K562 (cell line): Measurements from ENCODE around the gene DMRT2. TPM values are rescaled to one million over a fixed set of nuclear protein-coding genes. Genes with fewer than 3 reads are reported as not detected.

Source experiments
- ATAC-seq: fragments of 200-7000 bp; cut with Tn5 transposase; 3 replicates; pipeline ENCODE4 v1.9.1; 2020; ENCODE audit warnings: moderate library complexity
- BruUV-seq: library from RNA; stranded (reverse); fragments of 400-500 nt; replicated peaks from 2 replicates; lab custom pipeline; 2021; lab: Mats Ljungman, UMichigan
- CTCF ChIA-PET: fragments of 300-600 bp; formaldehyde crosslinking; extraction: SDS; loops from one replicate; lab custom pipeline; 2021; ENCODE audit warnings: low intra/inter-chr PET ratio; lab: Yijun Ruan, JAX
- POLR2A ChIA-PET: fragments of 300-600, 350-650 bp; sonication (Branson Sonifier 250); formaldehyde crosslinking; extraction: SDS; loops from one replicate; lab custom pipeline; 2021; ENCODE audit warnings: antibody characterized with exemption, inconsistent platforms; lab: Yijun Ruan, JAX
- DNase-seq, 4 experiments: peaks; one replicate each; pipeline versions ENCODE4 v3.0.0 to v3.0.0-alpha.2; 2011 to 2018; ENCODE audit warnings: low spot score in 3 of 4, mixed read lengths in 3 of 4; ENCODE audit errors: extremely low read depth in 1 of 4
- FAIRE-seq: peaks from 2 replicates; lab custom pipeline; 2011; peaks lifted over from hg19 to GRCh38; lab: Jason Lieb, UNC
- H2AFZ ChIP-seq: 2 replicates; pipeline ENCODE4 v1.6.0; 2011; ENCODE audit warnings: low read depth, low read length, control low read depth, inconsistent platforms
- H3K27ac ChIP-seq: fragments of 200-600 bp; 3 replicates; pipeline ENCODE4 v1.8.0; 2011; ENCODE audit warnings: low read depth, mild to moderate bottlenecking, control low read depth, inconsistent platforms, low read length, moderate library complexity, mixed read lengths; ENCODE audit errors: extremely low read depth
- H3K27me3 ChIP-seq, 2 experiments: fragments of 300-600 bp in 1 of 2; 2 replicates in 1 of 2; 3 replicates in 1 of 2; pipeline versions ENCODE4 v1.6.0 to v1.8.0; 2011; ENCODE audit warnings: inconsistent platforms in 2 of 2, low read length in 2 of 2, mild to moderate bottlenecking in 1 of 2, mixed read lengths in 1 of 2, moderate library complexity in 1 of 2; ENCODE audit not compliant: control insufficient read depth in 2 of 2, insufficient read depth in 2 of 2
- H3K36me3 ChIP-seq: fragments of 300-600 bp; 3 replicates; pipeline ENCODE4 v1.8.0; 2011; ENCODE audit warnings: mild to moderate bottlenecking, low read length, inconsistent platforms; ENCODE audit not compliant: control insufficient read depth, insufficient read depth
- H3K4me1 ChIP-seq, 2 experiments: fragments of 200-600 bp in 1 of 2; replicated peaks in 1 of 2; 2 replicates in 1 of 2; 3 replicates in 1 of 2; pipeline versions ENCODE4 v1.5.1 to v1.8.0; 2011; ENCODE audit warnings: inconsistent platforms in 2 of 2, low read length in 2 of 2, mild to moderate bottlenecking in 1 of 2, mixed read lengths in 1 of 2, moderate library complexity in 1 of 2; ENCODE audit not compliant: control insufficient read depth in 2 of 2, insufficient read depth in 2 of 2
- H3K4me2 ChIP-seq: 2 replicates; pipeline ENCODE4 v1.6.1; 2011; ENCODE audit warnings: low read length, control low read depth, inconsistent platforms, mixed read lengths; ENCODE audit not compliant: insufficient read depth
- H3K4me3 ChIP-seq: fragments of 200-600 bp; sonication (generic), shearing (Covaris generic); 2 replicates; pipeline ENCODE4 v1.5.1; 2016; ENCODE audit warnings: control low read depth, inconsistent platforms
- H3K79me2 ChIP-seq: fragments of 200-600 bp; 3 replicates; pipeline ENCODE4 v1.8.0; 2011; ENCODE audit warnings: low read length, inconsistent platforms; ENCODE audit not compliant: control insufficient read depth, insufficient read depth
- H3K9ac ChIP-seq, 2 experiments: 2 replicates each; pipeline versions ENCODE4 v1.6.0 to v1.6.1; 2011; ENCODE audit warnings: low read depth in 2 of 2, low read length in 2 of 2, control low read depth in 1 of 2, inconsistent platforms in 1 of 2, mild to moderate bottlenecking in 1 of 2, mixed read lengths in 1 of 2; ENCODE audit not compliant: insufficient read depth in 1 of 2
- H3K9me1 ChIP-seq: one replicate; pipeline ENCODE4 v1.6.0; 2011; ENCODE audit warnings: inconsistent platforms, mild to moderate bottlenecking, low read length, moderate library complexity; ENCODE audit not compliant: control insufficient read depth, insufficient read depth
- H3K9me3 ChIP-seq: replicated peaks from 2 replicates; pipeline ENCODE4 v1.5.1; 2011; ENCODE audit warnings: low read depth, low read length, inconsistent platforms; ENCODE audit not compliant: control insufficient read depth, insufficient read depth
- H4K20me1 ChIP-seq: replicated peaks from 2 replicates; pipeline ENCODE4 v1.6.1; 2011; ENCODE audit warnings: low read length, inconsistent platforms, mixed read lengths; ENCODE audit not compliant: control insufficient read depth, insufficient read depth
- ARNT ChIP-seq, 2 experiments: fragments of 450-650 bp; IDR thresholded peaks; 2 replicates each; pipeline ENCODE4 v1.6.1; 2016; ENCODE audit warnings: mild to moderate bottlenecking in 1 of 2
- EHMT2 ChIP-seq: fragments of 450-650 bp; IDR thresholded peaks from 2 replicates; pipeline ENCODE4 v1.6.1; 2018; ENCODE audit warnings: antibody characterized with exemption
- ETS2 ChIP-seq: IDR thresholded peaks from 2 replicates; pipeline ENCODE4 v1.6.1; 2016; ENCODE audit warnings: borderline replicate concordance, missing genetic modification characterization, mild to moderate bottlenecking, moderate library complexity, missing compliant biosample characterization; ENCODE audit not compliant: poor library complexity, severe bottlenecking
- GATA2 ChIP-seq: sonication (generic); formaldehyde crosslinking; IDR thresholded peaks from 2 replicates; pipeline ENCODE4 v1.4.0; 2020; ENCODE audit warnings: mild to moderate bottlenecking, missing genetic modification reagents
- MEF2D ChIP-seq: conservative IDR thresholded peaks from 2 replicates; pipeline ENCODE4 v1.6.1; 2016; ENCODE audit warnings: low read depth, missing genetic modification characterization, missing compliant biosample characterization
- TEAD4 ChIP-seq, 2 experiments: sonication (generic) in 1 of 2; formaldehyde crosslinking in 1 of 2; IDR thresholded peaks; 2 replicates each; pipeline versions ENCODE4 v1.6.1 to v1.8.0; 2012 to 2022; ENCODE audit warnings: borderline replicate concordance in 1 of 2, inconsistent platforms in 1 of 2, low read length in 1 of 2, mild to moderate bottlenecking in 1 of 2, missing genetic modification reagents in 1 of 2
- WGBS: fragments of 100-300 bp; shearing (Covaris generic); methylation state at CpG from one replicate; pipeline ENCODE4 v1.1.6; 2016; ENCODE audit warnings: low coverage, mixed read lengths; ENCODE audit not compliant: insufficient coverage; ENCODE audit errors: missing lambda C conversion rate; 5-methylcytosine and 5-hydroxymethylcytosine counted together
- in situ Hi-C: fragments of 300-500 bp; cut with MboI; formaldehyde crosslinking; loops from 4 replicates; pipeline ENCODE4 v1.15.0; 2018; ENCODE audit warnings: inconsistent platforms, mixed read lengths
- intact Hi-C: fragments of 100-400 bp; cut with micrococcal nuclease; formaldehyde crosslinking; loops from 2 replicates; pipeline ENCODE4 v1.14.2; 2022
- polyA plus RNA-seq, 8 experiments: library from polyadenylated mRNA; depleted of rRNA in 4 of 8; stranded (reverse) in 5 of 8; unstranded in 3 of 8; fragments of >200 nt; fragmentation: Nextera tagmentation in 2 of 8; fragmentation: Illumina TruSeq in 1 of 8; extraction: Ambion mirVana in 2 of 8; extraction: Trizol in 1 of 8; gene quantifications; 2 replicates each; pipeline versions ENCODE4 v1.2.1 to v1.2.3, GENCODE V29; 2011 to 2014; ENCODE audit warnings: inconsistent platforms in 1 of 8, missing spikeins in 1 of 8
- total RNA-seq, 7 experiments: library from RNA; depleted of rRNA in 6 of 7; stranded (reverse); fragments of >200 nt in 6 of 7; fragmentation: Illumina TruSeq in 2 of 7; extraction: Trizol in 2 of 7; gene quantifications; 2 replicates each; pipeline versions ENCODE4 v1.2.1 to v1.2.3, GENCODE V29; 2011 to 2021; ENCODE audit warnings: low replicate concordance in 1 of 7
- TF ChIP-seq, protein P1 (sequence below): sonication (generic); formaldehyde crosslinking; IDR thresholded peaks from 2 replicates; pipeline ENCODE4 v1.8.0; 2023; ENCODE audit warnings: mild to moderate bottlenecking, missing genetic modification reagents

Gene DMRT2
- total and polyA plus RNA-seq, 9 of the 15 experiments (the other 6 are each of a cell fraction or from before 2014, with no cell fraction given) = not detected

DNA sequence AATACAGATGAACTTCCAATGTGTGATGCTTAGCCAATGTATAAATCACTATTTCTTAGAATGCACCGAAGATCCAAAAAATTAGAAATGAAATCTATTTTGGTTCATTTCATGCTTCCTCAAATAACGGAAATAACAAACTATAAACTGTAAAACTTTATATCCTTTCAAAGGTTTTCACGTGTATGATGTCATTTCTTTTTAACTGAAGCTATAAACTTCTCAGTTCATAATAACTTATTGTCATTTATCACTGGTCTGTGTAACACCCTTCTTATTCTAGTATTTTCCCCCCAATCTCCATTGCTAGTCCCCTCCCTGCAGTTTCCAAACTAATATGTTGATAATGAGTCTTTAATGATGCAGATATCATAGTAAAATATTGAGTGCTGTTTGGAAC lies 36.4 kb downstream of the DMRT2 start:
- Histone ChIP-seq H3K9ac (no peak overlapping the region), H3K36me3 (no peaks in the 10 kb centered on the region), H3K9me3 (no peaks in the 10 kb centered on the region), H4K20me1 (no peaks in the 10 kb centered on the region), H3K4me1 (no peaks in the 10 kb centered on the region), H3K27me3 (no peaks in the 10 kb centered on the region), H3K27ac (no peak overlapping the region), H3K79me2 (no peaks in the 10 kb centered on the region), H2AFZ (no peak overlapping the region), H3K4me3 (no peak overlapping the region), H3K4me2 (no peak overlapping the region), H3K9me1 (no peaks in the 10 kb centered on the region)
- WGBS = 0% methylated on average over 3 of the region's 3 CpGs
- BruUV-seq = no TSS peak
- FAIRE-seq (no peak), DNase-seq (no peak), ATAC-seq (no peak)
- TF ChIP-seq ETS2 (tag) = no peak
- ChIA-PET POLR2A (no interaction called here), CTCF (no interaction called here)
- intact Hi-C loops (no loop called here), in situ Hi-C loops (no loop called here)

DNA sequence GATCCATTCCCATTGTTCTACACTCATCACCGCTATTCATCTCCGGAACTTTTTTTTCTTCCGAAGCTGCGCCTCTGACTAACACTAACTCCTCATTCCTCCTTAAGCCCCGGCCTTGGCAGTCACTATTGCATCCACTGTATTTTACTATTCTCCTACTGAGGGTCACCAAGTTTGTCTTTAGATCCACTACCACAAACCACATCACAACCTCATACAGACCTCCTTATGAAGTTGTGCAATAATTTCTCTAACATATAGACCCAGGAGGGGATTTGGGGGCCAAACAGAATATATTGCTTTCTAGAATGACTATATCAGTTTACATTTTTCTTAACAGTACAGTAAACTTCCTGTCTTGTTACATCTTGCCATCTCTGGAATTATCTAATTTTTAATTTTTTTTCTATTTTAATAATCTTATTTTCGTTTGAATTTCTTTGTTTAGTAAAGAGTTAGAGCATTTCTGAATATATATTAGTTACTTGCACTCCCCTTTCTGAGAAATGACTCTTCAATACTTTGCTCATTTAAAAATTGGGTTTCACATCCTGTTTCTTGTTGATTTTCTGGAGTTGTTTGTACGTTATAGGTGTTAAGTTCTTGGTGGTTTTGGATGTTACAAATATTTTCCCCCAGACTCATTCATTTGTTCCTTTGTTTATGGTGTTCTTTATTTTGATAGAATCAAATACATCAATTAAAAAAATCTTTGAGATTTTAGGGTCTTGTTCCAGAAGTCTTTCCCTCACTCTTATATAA lies 37.1 kb downstream of the DMRT2 start:
- ChIA-PET POLR2A (no interaction called here), CTCF (no interaction called here)
- Histone ChIP-seq H3K4me3 (no peak overlapping the region), H3K4me2 (no peak overlapping the region), H3K36me3 (no peaks in the 10 kb centered on the region), H4K20me1 (no peaks in the 10 kb centered on the region), H3K9me1 (no peaks in the 10 kb centered on the region), H2AFZ (no peak overlapping the region), H3K9ac (no peak overlapping the region)
- intact Hi-C loops (no loop called here), in situ Hi-C loops (no loop called here)
- no peak for ATAC-seq
- no TSS peak for BruUV-seq
- FAIRE-seq = no peak
- no peak for TF ChIP-seq TEAD4 (IDR thresholded peaks at IDR 0.05; ENCODE audit: low read length)
- TF ChIP-seq TEAD4 (CRISPR knock-in tag; IDR thresholded peaks at IDR 0.05; ENCODE audit: borderline replicate concordance) = no peak
- TF ChIP-seq, protein P1, sequence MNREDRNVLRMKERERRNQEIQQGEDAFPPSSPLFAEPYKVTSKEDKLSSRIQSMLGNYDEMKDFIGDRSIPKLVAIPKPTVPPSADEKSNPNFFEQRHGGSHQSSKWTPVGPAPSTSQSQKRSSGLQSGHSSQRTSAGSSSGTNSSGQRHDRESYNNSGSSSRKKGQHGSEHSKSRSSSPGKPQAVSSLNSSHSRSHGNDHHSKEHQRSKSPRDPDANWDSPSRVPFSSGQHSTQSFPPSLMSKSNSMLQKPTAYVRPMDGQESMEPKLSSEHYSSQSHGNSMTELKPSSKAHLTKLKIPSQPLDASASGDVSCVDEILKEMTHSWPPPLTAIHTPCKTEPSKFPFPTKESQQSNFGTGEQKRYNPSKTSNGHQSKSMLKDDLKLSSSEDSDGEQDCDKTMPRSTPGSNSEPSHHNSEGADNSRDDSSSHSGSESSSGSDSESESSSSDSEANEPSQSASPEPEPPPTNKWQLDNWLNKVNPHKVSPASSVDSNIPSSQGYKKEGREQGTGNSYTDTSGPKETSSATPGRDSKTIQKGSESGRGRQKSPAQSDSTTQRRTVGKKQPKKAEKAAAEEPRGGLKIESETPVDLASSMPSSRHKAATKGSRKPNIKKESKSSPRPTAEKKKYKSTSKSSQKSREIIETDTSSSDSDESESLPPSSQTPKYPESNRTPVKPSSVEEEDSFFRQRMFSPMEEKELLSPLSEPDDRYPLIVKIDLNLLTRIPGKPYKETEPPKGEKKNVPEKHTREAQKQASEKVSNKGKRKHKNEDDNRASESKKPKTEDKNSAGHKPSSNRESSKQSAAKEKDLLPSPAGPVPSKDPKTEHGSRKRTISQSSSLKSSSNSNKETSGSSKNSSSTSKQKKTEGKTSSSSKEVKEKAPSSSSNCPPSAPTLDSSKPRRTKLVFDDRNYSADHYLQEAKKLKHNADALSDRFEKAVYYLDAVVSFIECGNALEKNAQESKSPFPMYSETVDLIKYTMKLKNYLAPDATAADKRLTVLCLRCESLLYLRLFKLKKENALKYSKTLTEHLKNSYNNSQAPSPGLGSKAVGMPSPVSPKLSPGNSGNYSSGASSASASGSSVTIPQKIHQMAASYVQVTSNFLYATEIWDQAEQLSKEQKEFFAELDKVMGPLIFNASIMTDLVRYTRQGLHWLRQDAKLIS (CRISPR knock-in tag) = no peak
- TF ChIP-seq EHMT2 = no peak
- TF ChIP-seq GATA2 (CRISPR knock-in tag) = no peak
- no peak for TF ChIP-seq MEF2D (tag)
- TF ChIP-seq ARNT (IDR thresholded peaks at IDR 0.05) = no peak
- TF ChIP-seq, all 486 proteins: peak for 0
- Histone ChIP-seq H3K27me3 (no peaks in the 10 kb centered on the region), H3K27ac (no peak overlapping the region), H3K9me3 (no peaks in the 10 kb centered on the region), H3K4me1 (no peaks in the 10 kb centered on the region), H3K79me2 (no peaks in the 10 kb centered on the region)
- DNase-seq = no peak
- WGBS = 0% methylated on average over 6 of the region's 7 CpGs
